ENCODE results near the gene ARHGAP23.

GRCh38 chr17:38540514-38541045 lies 112.3 kb downstream of the ARHGAP23 start:
- TF ChIP-seq CTCF (conservative IDR thresholded peaks at IDR 0.05): no peak
- no peak for TF ChIP-seq EZH2 (IDR thresholded peaks at IDR 0.05; ENCODE audit: low read depth)
